Sigmoid colon (tissue), 3 donors: Measurements from ENCODE around the gene ANAPC4.

Experiments
- CTCF ChIP-seq, 4 experiments: fragments of 450-650 bp in 3 of 4; fragments of 200-600 bp in 1 of 4; IDR thresholded peaks; one replicate each; pipeline ENCODE4 v1.5.1; 2016 to 2019; ENCODE audit warnings: antibody characterized with exemption in 4 of 4, mild to moderate bottlenecking in 3 of 4, moderate library complexity in 2 of 4
- POLR2A ChIP-seq, 2 donors: fragments of 450-650 bp; IDR thresholded peaks; one replicate each; pipeline ENCODE4 v1.6.1; 2016; ENCODE audit warnings: antibody characterized with exemption in 2 of 2, mild to moderate bottlenecking in 2 of 2, moderate library complexity in 2 of 2

DNA sequence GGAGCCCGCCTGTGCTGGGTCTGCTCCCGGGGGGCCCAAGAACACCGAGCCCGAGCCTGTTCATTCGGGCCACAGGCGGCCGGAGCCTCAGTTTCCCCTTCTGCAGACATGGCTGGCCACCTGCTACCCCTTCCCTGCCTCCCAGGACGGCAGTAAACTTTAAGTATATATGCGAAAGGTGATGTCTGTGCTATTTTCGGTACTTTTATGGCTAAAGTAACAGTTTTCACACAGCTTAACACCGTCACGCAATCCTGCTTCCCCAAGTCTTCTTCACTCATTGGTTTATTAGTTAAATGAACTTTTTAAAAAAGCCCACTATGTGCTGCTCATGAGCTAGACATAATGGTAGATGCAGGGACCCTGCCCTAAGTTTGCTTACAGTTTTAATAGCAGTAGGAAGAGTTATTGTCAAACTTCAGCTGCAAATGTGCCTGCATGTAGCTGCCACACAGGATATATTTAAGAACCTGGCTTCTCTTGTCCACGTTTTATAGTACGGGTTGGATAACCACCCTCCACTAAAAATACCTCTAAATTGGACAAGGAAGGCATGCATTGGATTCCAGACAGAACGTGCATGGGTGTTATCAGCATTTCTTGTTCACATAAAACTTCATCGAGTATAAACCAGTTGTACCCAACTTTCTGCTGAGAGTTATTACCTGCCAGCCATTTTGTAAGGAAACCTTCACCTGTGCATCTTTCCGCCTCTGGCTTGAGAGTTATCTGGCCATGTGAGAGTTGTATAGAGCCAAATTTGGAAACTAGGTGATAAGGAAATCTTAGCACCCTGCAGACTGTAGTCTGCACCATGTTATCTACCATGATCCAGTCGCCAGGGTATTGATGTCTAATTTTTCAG is 741 bp downstream of the ANAPC4 start:
- TF ChIP-seq CTCF (IDR thresholded peaks at IDR 0.05) (no peak), POLR2A (IDR thresholded peaks at IDR 0.05) (no peak)
